Uterus (tissue), 4 donors: ENCODE data around the gene S100A7. TPM values are rescaled to one million over a fixed set of nuclear protein-coding genes. Genes with fewer than 3 reads are reported as not detected.

Experiments used
- DNase-seq, 2 donors: peaks; one replicate each; pipeline ENCODE4 v3.0.0-alpha.2; 2019 to 2020
- H3K27ac ChIP-seq, 2 donors: fragments of 200-600 bp; sonication (generic); 1 replicate in 1 of 2; 2 replicates in 1 of 2; pipeline ENCODE4 v1.5.1; 2016 to 2018
- H3K27me3 ChIP-seq, 2 donors: fragments of 200-600 bp; sonication (generic); one replicate each; pipeline ENCODE4 v1.5.1; 2018 to 2019; ENCODE audit warnings: control low read depth in 1 of 2
- H3K36me3 ChIP-seq, 2 donors: fragments of 200-600 bp; sonication (generic); one replicate each; pipeline ENCODE4 v1.5.1; 2019; ENCODE audit warnings: control low read depth in 1 of 2
- H3K4me1 ChIP-seq, 2 donors: fragments of 200-600 bp; sonication (generic); one replicate each; pipeline ENCODE4 v1.5.1; 2018 to 2019; ENCODE audit warnings: control low read depth in 1 of 2
- H3K4me3 ChIP-seq, 2 donors: fragments of 200-600 bp; sonication (generic); 1 replicate in 1 of 2; 2 replicates in 1 of 2; pipeline ENCODE4 v1.5.1; 2018 to 2019; ENCODE audit warnings: mild to moderate bottlenecking in 1 of 2
- H3K9me3 ChIP-seq, 2 donors: fragments of 200-600 bp; sonication (generic); one replicate each; pipeline ENCODE4 v1.5.1; 2019; ENCODE audit warnings: control low read depth in 1 of 2
- CTCF ChIP-seq, 4 experiments: fragments of 200-600 bp in 2 of 4; fragments of 450-650 bp in 2 of 4; sonication (generic) in 2 of 4; IDR thresholded peaks; one replicate each; pipeline ENCODE4 v1.5.1; 2016 to 2019; ENCODE audit warnings: antibody characterized with exemption in 4 of 4, mild to moderate bottlenecking in 2 of 4, moderate library complexity in 1 of 4
- POLR2A ChIP-seq, 2 donors: fragments of 450-650 bp; IDR thresholded peaks; one replicate each; pipeline ENCODE4 v1.6.1; 2016; ENCODE audit warnings: antibody characterized with exemption in 2 of 2, mild to moderate bottlenecking in 1 of 2, moderate library complexity in 1 of 2
- intact Hi-C: fragments of 100-400 bp; cut with DNase I; formaldehyde crosslinking; loops from one replicate; pipeline ENCODE4 v1.15.1; 2023; ENCODE audit warnings: low total_unique reads
- total RNA-seq, 4 donors: library from RNA; depleted of rRNA in 3 of 4; stranded (reverse); fragments of >200 nt in 3 of 4; gene quantifications; one replicate each; pipeline versions ENCODE4 v1.1.0 to v1.2.4, GENCODE V29; 2014 to 2023
- donor health status: DM: yes; HTN: yes; CAD: no.

S100A7 gene
- total RNA-seq, 4 donors from 2014 or later, result 3.5 TPM; not detected in 3

- Histone ChIP-seq H3K27ac (no peak overlapping the region), H3K27me3 (no peaks in the 10 kb centered on the region), H3K4me3 (no peak overlapping the region), H3K4me1 (no peaks in the 10 kb centered on the region), H3K9me3 (no peaks in the 10 kb centered on the region), H3K36me3 (no peaks in the 10 kb centered on the region)
- no peak for DNase-seq
- intact Hi-C loops, result no loop called here
- TF ChIP-seq CTCF (IDR thresholded peaks at IDR 0.05), result no peak
- TF ChIP-seq POLR2A (IDR thresholded peaks at IDR 0.05), result no peak
These were observed 29.4 kb downstream of the S100A7 start for GRCh38 chr1:153431002-153431401.

- no peak overlapping the region for H3K27ac ChIP-seq
- DNase-seq, result no peak
- no peak overlapping the region for H3K4me3 ChIP-seq
- H3K9me3 ChIP-seq, result no peaks in the 10 kb centered on the region
- no peaks in the 10 kb centered on the region for H3K27me3 ChIP-seq
- TF ChIP-seq CTCF (IDR thresholded peaks at IDR 0.05) (no peak), POLR2A (IDR thresholded peaks at IDR 0.05) (no peak)
- H3K36me3 ChIP-seq, result no peaks in the 10 kb centered on the region
- intact Hi-C loops, result no loop called here
- no peaks in the 10 kb centered on the region for H3K4me1 ChIP-seq
These were observed 29.9 kb downstream of the S100A7 start for GRCh38 chr1:153430561-153430960.

GRCh38 chr1:153430166-153430553, 30.3 kb downstream of the S100A7 start:
- no peak for DNase-seq
- Histone ChIP-seq H3K9me3 (no peaks in the 10 kb centered on the region), H3K27me3 (no peaks in the 10 kb centered on the region), H3K27ac (no peak overlapping the region), H3K4me1 (no peaks in the 10 kb centered on the region), H3K36me3 (no peaks in the 10 kb centered on the region), H3K4me3 (no peak overlapping the region)
- intact Hi-C loops, result no loop called here
- TF ChIP-seq CTCF (IDR thresholded peaks at IDR 0.05), result no peak

- TF ChIP-seq POLR2A (IDR thresholded peaks at IDR 0.05) (no peak), CTCF (IDR thresholded peaks at IDR 0.05) (no peak)
- no peak overlapping the region for H3K27ac ChIP-seq
- intact Hi-C loops, result no loop called here
- H3K9me3 ChIP-seq, result no peaks in the 10 kb centered on the region
- no peak for DNase-seq
- H3K4me1 ChIP-seq, result no peaks in the 10 kb centered on the region
- H3K4me3 ChIP-seq, result no peak overlapping the region
- H3K36me3 ChIP-seq, result no peaks in the 10 kb centered on the region
- no peaks in the 10 kb centered on the region for H3K27me3 ChIP-seq
These were observed 30.9 kb downstream of the S100A7 start for GRCh38 chr1:153429266-153430165.

- Histone ChIP-seq H3K36me3 (no peaks in the 10 kb centered on the region), H3K4me1 (no peaks in the 10 kb centered on the region), H3K4me3 (no peak overlapping the region), H3K9me3 (no peaks in the 10 kb centered on the region), H3K27ac (no peak overlapping the region), H3K27me3 (no peaks in the 10 kb centered on the region)
- no peak for TF ChIP-seq CTCF (IDR thresholded peaks at IDR 0.05)
- intact Hi-C loops, result no loop called here
- no peak for DNase-seq
These were observed 31.7 kb downstream of the S100A7 start for GRCh38 chr1:153428791-153429190.
